ENCODE results near the gene DNAJC1. TPM values are rescaled to one million over a fixed set of nuclear protein-coding genes. Genes with fewer than 3 reads are reported as not detected.
"Not testable (repeated sequence)": the region's sequence is repeated elsewhere in the genome, so short reads cannot be mapped to it uniquely, and the experiment has no call there.

DNAJC1 gene
- total and polyA plus RNA-seq, 4 experiments from 2014 or later: 13.0 to 22.0 (median 15.8) TPM

- intact Hi-C loops (cut with micrococcal nuclease): no loop called here
These were observed 283.4 kb downstream of the DNAJC1 start for GRCh38 chr10:21720090-21720489.

GRCh38 chr10:21719502-21719901, 284.0 kb downstream of the DNAJC1 start:
- no peak overlapping the region for H3K4me3 Mint-ChIP-seq

More at GRCh38 chr10:21720090-21720489, 283.4 kb downstream of the DNAJC1 start:
- Histone ChIP-seq H3K4me3 (ENCODE audit: low read length in 2 of 2) (no peak overlapping the region), H3K27ac (ENCODE audit: low read depth, low read length) (no peak overlapping the region), H3K4me1 (ENCODE audit: insufficient read depth, low read length) (peaks cover 11% of the 10 kb centered on the region), H3K9me3 (ENCODE audit: control insufficient read depth in 1 of 2, low read length in 2 of 2) (no peaks in the 10 kb centered on the region), H3K36me3 (ENCODE audit: insufficient read depth, low read length) (peaks cover 4% of the 10 kb centered on the region), H3K27me3 (ENCODE audit: insufficient read depth, low read length) (no peaks in the 10 kb centered on the region)
- Mint-ChIP-seq H3K9me3 (no peaks in the 10 kb centered on the region), H3K36me3 (peaks cover 25 to 40% of the 10 kb centered on the region in 2 donors), H3K27ac (no peak overlapping the region), H3K27me3 (no peaks in the 10 kb centered on the region), H3K4me1 (peaks cover 17 to 21% (median 17%) of the 10 kb centered on the region in 4 donors), H3K4me3 (no peak overlapping the region)
- ChIA-PET POLR2A (ENCODE audit: partially characterized antibody) (no interaction called here), CTCF (ENCODE audit: partially characterized antibody) (interaction anchor here (1.2 to 1.9 kb wide), 2 partner anchors 11 to 14 kb away, joined by 3 to 13 read pairs; no protein-coding TSS in a partner anchor)
- no peak for DNase-seq

GRCh38 chr10:21717437-21718054, 286.0 kb downstream of the DNAJC1 start:
- peaks cover 43 to 55% of the 10 kb centered on the region in 2 donors for H3K36me3 Mint-ChIP-seq

More at GRCh38 chr10:21719502-21719901, 284.0 kb downstream of the DNAJC1 start:
- intact Hi-C loops (cut with micrococcal nuclease): no loop called here
- Mint-ChIP-seq H3K36me3 (peaks cover 30 to 44% of the 10 kb centered on the region in 2 donors), H3K27ac (peak overlapping the region in 1 of 7 donors; percentile 10), H3K27me3 (no peaks in the 10 kb centered on the region), H3K9me3 (no peaks in the 10 kb centered on the region), H3K4me1 (peaks cover 11 to 15% (median 12%) of the 10 kb centered on the region in 4 donors)
- Histone ChIP-seq H3K36me3 (ENCODE audit: insufficient read depth, low read length) (peaks cover 4% of the 10 kb centered on the region), H3K4me1 (ENCODE audit: insufficient read depth, low read length) (peaks cover 8% of the 10 kb centered on the region), H3K27ac (ENCODE audit: low read depth, low read length) (no peak overlapping the region), H3K9me3 (ENCODE audit: control insufficient read depth in 1 of 2, low read length in 2 of 2) (no peaks in the 10 kb centered on the region), H3K27me3 (ENCODE audit: insufficient read depth, low read length) (no peaks in the 10 kb centered on the region), H3K4me3 (ENCODE audit: low read length in 2 of 2) (no peak overlapping the region)
- ChIA-PET POLR2A (ENCODE audit: partially characterized antibody) (no interaction called here), CTCF (ENCODE audit: partially characterized antibody) (interaction anchor here (1.9 kb wide), 1 partner anchor 11 kb away, joined by 13 read pairs; no protein-coding TSS in a partner anchor)
- DNase-seq: no peak

GRCh38 chr10:21715531-21716195, 287.9 kb downstream of the DNAJC1 start:
- H3K27me3 ChIP-seq (ENCODE audit: insufficient read depth, low read length): no peaks in the 10 kb centered on the region
- no peak overlapping the region for H3K27ac ChIP-seq (ENCODE audit: low read depth, low read length)
- H3K9me3 ChIP-seq (ENCODE audit: control insufficient read depth in 1 of 2, low read length in 2 of 2): no peaks in the 10 kb centered on the region
- H3K36me3 Mint-ChIP-seq: peaks cover 41 to 60% of the 10 kb centered on the region in 2 donors
- no peak overlapping the region for H3K27ac Mint-ChIP-seq
- intact Hi-C loops (cut with micrococcal nuclease): no loop called here
- no peaks in the 10 kb centered on the region for H3K9me3 Mint-ChIP-seq
- H3K4me3 Mint-ChIP-seq: no peak overlapping the region
- no peak for DNase-seq
- ChIA-PET CTCF (ENCODE audit: partially characterized antibody) (no interaction called here), POLR2A (ENCODE audit: partially characterized antibody) (no interaction called here)
- no peak overlapping the region for H3K4me3 ChIP-seq (ENCODE audit: low read length in 2 of 2)
- H3K27me3 Mint-ChIP-seq: no peaks in the 10 kb centered on the region
- H3K4me1 Mint-ChIP-seq: peaks cover 0 to 6% (median 2%) of the 10 kb centered on the region in 4 donors
- H3K36me3 ChIP-seq (ENCODE audit: insufficient read depth, low read length): peaks cover 5% of the 10 kb centered on the region
- no peaks in the 10 kb centered on the region for H3K4me1 ChIP-seq (ENCODE audit: insufficient read depth, low read length)

More at GRCh38 chr10:21717437-21718054, 286.0 kb downstream of the DNAJC1 start:
- H3K9me3 Mint-ChIP-seq; H3K27me3 ChIP-seq (ENCODE audit: insufficient read depth, low read length); H3K9me3 ChIP-seq (ENCODE audit: control insufficient read depth in 1 of 2, low read length in 2 of 2); intact Hi-C loops (cut with micrococcal nuclease); H3K27me3 Mint-ChIP-seq; H3K4me3 ChIP-seq (ENCODE audit: low read length in 2 of 2); H3K4me3 Mint-ChIP-seq; H3K27ac Mint-ChIP-seq; H3K4me1 Mint-ChIP-seq; POLR2A ChIA-PET (ENCODE audit: partially characterized antibody); DNase-seq; H3K27ac ChIP-seq (ENCODE audit: low read depth, low read length); H3K36me3 ChIP-seq (ENCODE audit: insufficient read depth, low read length); CTCF ChIA-PET (ENCODE audit: partially characterized antibody); H3K4me1 ChIP-seq (ENCODE audit: insufficient read depth, low read length): not testable (repeated sequence)

DNA sequence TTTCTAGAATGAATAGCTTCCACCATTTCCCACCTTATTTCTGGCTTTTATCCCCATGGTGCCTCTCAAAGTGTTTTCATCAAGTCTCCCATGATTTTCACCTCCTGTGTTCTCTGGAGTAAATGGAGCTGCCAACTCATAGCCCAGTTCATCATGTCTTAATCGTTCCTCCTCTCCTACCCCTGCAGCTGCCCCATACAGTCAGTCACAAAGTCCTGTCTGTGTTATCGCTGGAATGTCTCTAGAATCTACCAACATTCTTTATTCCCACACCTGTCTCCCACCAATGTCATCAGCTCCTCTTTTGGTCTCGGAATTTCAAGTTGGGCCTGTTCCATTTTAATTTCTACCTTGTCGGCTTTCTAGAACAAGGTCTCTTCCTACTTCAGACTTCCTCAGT, 290.6 kb downstream of the DNAJC1 start:
- Mint-ChIP-seq H3K36me3 (peaks cover 49 to 54% of the 10 kb centered on the region in 2 donors), H3K9me3 (no peaks in the 10 kb centered on the region), H3K4me3 (no peak overlapping the region), H3K27ac (peak overlapping the region in 1 of 7 donors; percentile 18), H3K27me3 (no peaks in the 10 kb centered on the region), H3K4me1 (peaks cover 6 to 11% (median 10%) of the 10 kb centered on the region in 4 donors)
- Histone ChIP-seq H3K4me3 (ENCODE audit: low read length in 2 of 2) (no peak overlapping the region), H3K9me3 (ENCODE audit: control insufficient read depth in 1 of 2, low read length in 2 of 2) (no peaks in the 10 kb centered on the region), H3K36me3 (ENCODE audit: insufficient read depth, low read length) (peaks cover 4% of the 10 kb centered on the region), H3K4me1 (ENCODE audit: insufficient read depth, low read length) (no peaks in the 10 kb centered on the region), H3K27ac (ENCODE audit: low read depth, low read length) (no peak overlapping the region), H3K27me3 (ENCODE audit: insufficient read depth, low read length) (no peaks in the 10 kb centered on the region)
- ChIA-PET CTCF (ENCODE audit: partially characterized antibody) (interaction anchor here (0.6 kb wide), 1 partner anchor 98 kb away, joined by 4 read pairs; no protein-coding TSS in a partner anchor), POLR2A (ENCODE audit: partially characterized antibody) (interaction anchor here (1.2 kb wide), 1 partner anchor 193 kb away, joined by 3 read pairs; no protein-coding TSS in a partner anchor)
- DNase-seq: no peak
- intact Hi-C loops (cut with micrococcal nuclease): no loop called here

DNA sequence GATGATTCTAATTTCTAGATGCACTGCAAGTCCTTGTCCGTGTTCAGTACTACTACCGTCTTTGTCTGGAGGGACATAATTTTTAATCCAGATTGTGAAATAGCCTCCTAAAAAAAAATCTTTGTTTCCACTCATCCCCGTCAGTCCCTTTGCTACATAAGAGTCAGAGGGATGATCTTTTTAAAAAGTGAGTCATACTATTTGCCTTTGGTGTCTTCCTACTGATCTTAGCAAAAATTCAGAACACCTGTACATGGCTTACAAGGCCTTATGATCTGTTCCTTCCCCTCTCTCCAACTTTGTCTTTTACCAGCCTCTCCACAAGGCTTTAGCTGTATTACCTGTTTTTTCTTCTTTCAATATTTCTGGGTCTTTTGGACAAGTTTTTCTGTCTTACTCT, 296.0 kb downstream of the DNAJC1 start:
- CTCF ChIA-PET (ENCODE audit: partially characterized antibody): interaction anchor here (0.6 to 1.2 kb wide), 3 partner anchors 18 to 212 kb away, joined by 3 to 5 read pairs (median 3); no protein-coding TSS in a partner anchor
- intact Hi-C loops (cut with micrococcal nuclease): no loop called here
- Mint-ChIP-seq H3K27ac (no peak overlapping the region), H3K36me3 (peaks cover 32 to 37% of the 10 kb centered on the region in 2 donors), H3K9me3 (peaks cover 0 to 2% (median 0%) of the 10 kb centered on the region in 8 donors), H3K27me3 (no peaks in the 10 kb centered on the region), H3K4me3 (no peak overlapping the region), H3K4me1 (peaks cover 25 to 46% (median 35%) of the 10 kb centered on the region in 4 donors)
- DNase-seq: no peak
- Histone ChIP-seq H3K4me3 (ENCODE audit: low read length in 2 of 2) (no peak overlapping the region), H3K27ac (ENCODE audit: low read depth, low read length) (no peak overlapping the region), H3K36me3 (ENCODE audit: insufficient read depth, low read length) (no peaks in the 10 kb centered on the region), H3K4me1 (ENCODE audit: insufficient read depth, low read length) (peaks cover 18% of the 10 kb centered on the region), H3K27me3 (ENCODE audit: insufficient read depth, low read length) (no peaks in the 10 kb centered on the region), H3K9me3 (ENCODE audit: control insufficient read depth in 1 of 2, low read length in 2 of 2) (no peaks in the 10 kb centered on the region)
- POLR2A ChIA-PET (ENCODE audit: partially characterized antibody): interaction anchor here (1.1 kb wide), 1 partner anchor 17 kb away, joined by 3 read pairs; no protein-coding TSS in a partner anchor
